Measurements from ENCODE around the gene MRPL48. TPM values are rescaled to one million over a fixed set of nuclear protein-coding genes. Genes with fewer than 3 reads are reported as not detected.

MRPL48 gene
- total RNA-seq, 6 experiments from 2014 or later = 15.9 to 26.7 (median 18.2) TPM

DNA sequence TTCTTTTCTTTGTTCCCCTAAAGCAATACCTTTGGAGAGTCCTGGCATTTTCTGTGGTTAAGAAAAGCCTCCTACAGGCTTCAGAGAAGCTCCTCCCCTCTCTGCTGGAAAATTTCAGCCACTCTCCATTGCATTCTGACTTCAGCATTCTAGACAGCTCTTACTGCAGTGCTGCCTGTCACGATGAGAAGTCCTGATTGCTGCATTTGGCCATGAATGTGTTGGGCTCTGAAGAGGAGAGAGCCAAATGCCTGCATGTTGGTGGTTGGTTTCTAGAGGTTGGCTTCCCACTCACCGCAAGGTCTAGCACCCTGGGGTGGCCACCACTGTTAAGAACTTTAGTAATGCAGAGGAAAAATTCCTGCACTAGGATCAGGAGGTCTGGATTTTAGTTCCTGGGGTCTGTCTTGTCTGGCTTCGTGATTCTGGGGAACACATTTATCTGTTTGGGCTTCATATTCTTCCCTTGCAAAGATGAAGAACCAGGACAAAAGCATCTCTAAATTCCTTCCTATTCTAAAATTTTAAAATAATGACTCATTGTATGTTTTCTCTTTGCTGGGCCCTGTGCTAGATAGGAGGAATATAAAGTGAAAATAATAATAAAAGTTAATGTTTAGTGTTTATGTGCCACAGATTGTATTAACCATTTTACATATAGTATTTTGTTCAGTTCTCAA, 50.9 kb downstream of the MRPL48 start:
- WGBS (ENCODE audit: insufficient coverage, low coverage, low lambda C conversion rate, missing lambda C conversion rate) = 100% methylated on average over 1 of the region's 3 CpGs

DNA sequence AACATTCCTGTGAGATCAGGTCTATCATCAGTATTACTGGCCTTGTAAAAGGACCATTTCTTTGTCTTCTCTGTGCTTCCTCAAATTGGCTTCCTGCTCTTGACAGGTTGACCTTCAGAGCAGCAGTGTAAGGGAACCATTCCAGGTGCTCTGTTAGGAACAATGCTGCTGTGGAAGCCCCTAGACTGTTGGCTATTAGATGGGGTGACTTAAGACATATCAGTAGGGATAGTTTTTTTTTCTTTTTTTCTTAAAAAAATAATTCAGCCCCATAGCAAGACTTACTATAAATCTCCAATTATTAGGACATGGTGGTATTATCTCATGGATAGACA, 51.4 kb downstream of the MRPL48 start:
- H3K27ac ChIP-seq = no peak overlapping the region
- H3K4me1 ChIP-seq = no peaks in the 10 kb centered on the region
- no peak for DNase-seq
- H3K27me3 ChIP-seq = no peaks in the 10 kb centered on the region
- no peaks in the 10 kb centered on the region for H3K9me3 ChIP-seq
- intact Hi-C loops (cut with DNase I) = no loop called here
- TF ChIP-seq, protein P1, sequence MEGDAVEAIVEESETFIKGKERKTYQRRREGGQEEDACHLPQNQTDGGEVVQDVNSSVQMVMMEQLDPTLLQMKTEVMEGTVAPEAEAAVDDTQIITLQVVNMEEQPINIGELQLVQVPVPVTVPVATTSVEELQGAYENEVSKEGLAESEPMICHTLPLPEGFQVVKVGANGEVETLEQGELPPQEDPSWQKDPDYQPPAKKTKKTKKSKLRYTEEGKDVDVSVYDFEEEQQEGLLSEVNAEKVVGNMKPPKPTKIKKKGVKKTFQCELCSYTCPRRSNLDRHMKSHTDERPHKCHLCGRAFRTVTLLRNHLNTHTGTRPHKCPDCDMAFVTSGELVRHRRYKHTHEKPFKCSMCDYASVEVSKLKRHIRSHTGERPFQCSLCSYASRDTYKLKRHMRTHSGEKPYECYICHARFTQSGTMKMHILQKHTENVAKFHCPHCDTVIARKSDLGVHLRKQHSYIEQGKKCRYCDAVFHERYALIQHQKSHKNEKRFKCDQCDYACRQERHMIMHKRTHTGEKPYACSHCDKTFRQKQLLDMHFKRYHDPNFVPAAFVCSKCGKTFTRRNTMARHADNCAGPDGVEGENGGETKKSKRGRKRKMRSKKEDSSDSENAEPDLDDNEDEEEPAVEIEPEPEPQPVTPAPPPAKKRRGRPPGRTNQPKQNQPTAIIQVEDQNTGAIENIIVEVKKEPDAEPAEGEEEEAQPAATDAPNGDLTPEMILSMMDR (IDR thresholded peaks at IDR 0.05) = no peak
- no peak for TF ChIP-seq POLR2A (IDR thresholded peaks at IDR 0.05)
- H3K36me3 ChIP-seq = peaks cover 0 to 16% (median 6%) of the 10 kb centered on the region in 4 donors
- ATAC-seq = no peak
- no peak overlapping the region for H3K4me3 ChIP-seq

More for the DNA sequence above, 50.9 kb downstream of the MRPL48 start:
- intact Hi-C loops (cut with DNase I) = no loop called here
- Histone ChIP-seq H3K4me3 (no peak overlapping the region), H3K4me1 (no peaks in the 10 kb centered on the region), H3K27ac (no peak overlapping the region), H3K27me3 (no peaks in the 10 kb centered on the region), H3K9me3 (no peaks in the 10 kb centered on the region), H3K36me3 (peaks cover 0 to 11% (median 5%) of the 10 kb centered on the region in 4 donors)
- no peak for TF ChIP-seq POLR2A (IDR thresholded peaks at IDR 0.05)
- TF ChIP-seq, protein P1 (IDR thresholded peaks at IDR 0.05) = no peak
- ATAC-seq = no peak
- no peak for DNase-seq

DNA sequence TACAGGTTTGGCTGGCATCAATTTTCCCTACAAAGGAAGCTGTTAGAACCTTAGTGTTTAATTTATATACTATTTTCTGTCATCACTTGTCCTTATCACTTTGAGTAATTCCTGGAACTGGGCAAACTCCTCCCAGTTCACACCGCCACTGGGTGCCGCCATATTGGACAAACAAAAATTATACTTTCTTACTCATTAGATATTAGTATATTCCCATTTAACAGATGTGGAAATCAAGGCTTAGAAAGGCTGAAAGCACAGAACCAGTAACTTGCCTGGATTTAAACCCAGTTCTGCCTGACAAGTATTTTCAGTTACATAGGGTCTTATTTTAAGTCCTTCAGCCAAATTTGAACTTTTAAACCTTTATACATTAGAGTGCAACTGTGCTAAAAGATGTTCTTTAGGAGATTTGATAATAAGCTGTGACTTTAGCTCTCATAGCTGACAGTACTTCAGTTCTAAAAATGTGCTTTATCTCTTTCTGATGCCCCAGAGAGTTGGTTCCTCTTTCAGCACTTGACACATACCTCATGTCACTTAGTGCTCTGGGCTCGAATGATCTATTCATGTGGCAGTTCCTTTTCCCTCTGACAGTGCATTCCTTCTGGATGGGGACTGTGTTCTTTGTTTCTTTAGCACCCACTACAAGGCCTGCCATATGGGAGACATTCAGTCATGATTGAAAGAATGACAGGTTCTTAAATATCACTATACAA, 63.5 kb downstream of the MRPL48 start:
- 81% methylated on average over 3 of the region's 3 CpGs for WGBS (ENCODE audit: insufficient coverage, low coverage, low lambda C conversion rate, missing lambda C conversion rate)
- intact Hi-C loops (cut with DNase I) = no loop called here
- no peaks in the 10 kb centered on the region for H3K4me1 ChIP-seq
- DNase-seq (no peak), ATAC-seq (no peak)
- TF ChIP-seq, protein P1 (IDR thresholded peaks at IDR 0.05) = no peak
- no peak for TF ChIP-seq POLR2A (IDR thresholded peaks at IDR 0.05)
- no peak overlapping the region for H3K27ac ChIP-seq
- H3K9me3 ChIP-seq = no peaks in the 10 kb centered on the region
- H3K27me3 ChIP-seq = no peaks in the 10 kb centered on the region
- no peaks in the 10 kb centered on the region for H3K36me3 ChIP-seq
- H3K4me3 ChIP-seq = no peak overlapping the region

DNA sequence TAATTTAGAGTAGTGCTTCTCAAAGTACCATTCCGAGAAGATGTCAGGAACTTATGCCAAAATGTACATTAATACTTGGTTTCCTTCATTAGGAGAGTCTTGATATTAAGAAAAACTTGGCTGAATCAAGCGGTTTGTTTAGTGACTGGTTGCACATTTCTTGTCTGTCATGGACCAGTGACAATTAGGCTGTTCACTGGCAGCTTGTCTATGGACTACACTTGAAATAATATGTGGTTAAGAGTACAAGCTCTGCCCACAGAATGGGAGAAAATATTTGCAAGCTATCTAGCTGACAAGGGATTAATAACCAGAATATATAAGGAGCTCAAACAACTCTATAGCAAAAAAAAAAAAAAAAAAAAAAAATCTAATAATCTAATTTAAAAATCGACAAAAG, 64.4 kb downstream of the MRPL48 start:
- DNase-seq (no peak), ATAC-seq (no peak)
- no peaks in the 10 kb centered on the region for H3K4me1 ChIP-seq
- no peak overlapping the region for H3K27ac ChIP-seq
- intact Hi-C loops (cut with DNase I) = no loop called here
- 87% methylated on average over 3 of the region's 3 CpGs for WGBS (ENCODE audit: insufficient coverage, low coverage, low lambda C conversion rate, missing lambda C conversion rate)
- no peaks in the 10 kb centered on the region for H3K27me3 ChIP-seq
- H3K4me3 ChIP-seq = no peak overlapping the region
- no peaks in the 10 kb centered on the region for H3K9me3 ChIP-seq
- no peaks in the 10 kb centered on the region for H3K36me3 ChIP-seq
- no peak for TF ChIP-seq POLR2A (IDR thresholded peaks at IDR 0.05)
- TF ChIP-seq, protein P1 (IDR thresholded peaks at IDR 0.05) = no peak
